ENCODE measurements around the gene SMARCD2. TPM values are rescaled to one million over a fixed set of nuclear protein-coding genes. Genes with fewer than 3 reads are reported as not detected.

SMARCD2 gene
- total RNA-seq, 1 donor from 2014 or later = 80.7 TPM

DNA sequence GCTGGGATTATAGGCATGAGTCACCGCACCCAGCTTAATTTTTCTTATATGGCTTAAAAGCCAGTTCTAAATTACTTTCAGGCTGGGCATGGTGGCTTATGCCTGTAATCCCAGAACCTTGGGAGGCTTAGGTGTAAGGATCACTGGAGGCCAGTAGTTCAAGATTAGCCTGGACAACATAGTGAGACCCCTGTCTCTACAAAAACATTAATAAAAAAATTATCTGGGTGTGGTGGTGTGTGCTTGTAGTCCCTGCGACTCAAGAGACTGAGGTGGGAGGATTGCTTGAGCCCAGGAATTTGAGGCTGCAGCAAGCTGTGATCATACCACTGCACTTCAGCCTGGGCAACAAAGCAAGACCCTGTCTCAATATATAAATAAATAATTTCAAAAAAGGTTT is 10.8 kb upstream of the SMARCD2 start:
- Histone ChIP-seq H4K20me1 (ENCODE audit: low read depth) (no peaks in the 10 kb centered on the region), H3K4me2 (no peak overlapping the region), H3K36me3 (no peaks in the 10 kb centered on the region), H3K27me3 (peaks cover 23% of the 10 kb centered on the region), H3K4me3 (no peak overlapping the region), H3K4me1 (no peaks in the 10 kb centered on the region), H3K9me3 (ENCODE audit: low read depth) (no peaks in the 10 kb centered on the region), H3F3A (ENCODE audit: low read depth) (peaks cover 6% of the 10 kb centered on the region), H3K79me2 (ENCODE audit: low read depth) (no peaks in the 10 kb centered on the region), H3K27ac (no peak overlapping the region), H3K9ac (no peak overlapping the region), H2AFZ (replicated peaks) (no peak overlapping the region)
- H3K36me3 Mint-ChIP-seq = no peaks in the 10 kb centered on the region
- DNase-seq (ENCODE audit: low spot score) = no peak
- peaks cover 6% of the 10 kb centered on the region for H3K4me1 Mint-ChIP-seq
- TF ChIP-seq, protein P1, sequence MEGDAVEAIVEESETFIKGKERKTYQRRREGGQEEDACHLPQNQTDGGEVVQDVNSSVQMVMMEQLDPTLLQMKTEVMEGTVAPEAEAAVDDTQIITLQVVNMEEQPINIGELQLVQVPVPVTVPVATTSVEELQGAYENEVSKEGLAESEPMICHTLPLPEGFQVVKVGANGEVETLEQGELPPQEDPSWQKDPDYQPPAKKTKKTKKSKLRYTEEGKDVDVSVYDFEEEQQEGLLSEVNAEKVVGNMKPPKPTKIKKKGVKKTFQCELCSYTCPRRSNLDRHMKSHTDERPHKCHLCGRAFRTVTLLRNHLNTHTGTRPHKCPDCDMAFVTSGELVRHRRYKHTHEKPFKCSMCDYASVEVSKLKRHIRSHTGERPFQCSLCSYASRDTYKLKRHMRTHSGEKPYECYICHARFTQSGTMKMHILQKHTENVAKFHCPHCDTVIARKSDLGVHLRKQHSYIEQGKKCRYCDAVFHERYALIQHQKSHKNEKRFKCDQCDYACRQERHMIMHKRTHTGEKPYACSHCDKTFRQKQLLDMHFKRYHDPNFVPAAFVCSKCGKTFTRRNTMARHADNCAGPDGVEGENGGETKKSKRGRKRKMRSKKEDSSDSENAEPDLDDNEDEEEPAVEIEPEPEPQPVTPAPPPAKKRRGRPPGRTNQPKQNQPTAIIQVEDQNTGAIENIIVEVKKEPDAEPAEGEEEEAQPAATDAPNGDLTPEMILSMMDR (IDR thresholded peaks at IDR 0.05) = no peak
- TF ChIP-seq EZH2phosphoT487 (IDR thresholded peaks at IDR 0.05) = no peak
- no peak for TF ChIP-seq EZH2 (IDR thresholded peaks at IDR 0.05)
- peaks cover 5% of the 10 kb centered on the region for H3K9me3 Mint-ChIP-seq
- H3K4me3 Mint-ChIP-seq = no peak overlapping the region
- H3K27me3 Mint-ChIP-seq (ENCODE audit: insufficient read depth, low read depth) = peaks cover 17% of the 10 kb centered on the region
- no peak overlapping the region for H3K27ac Mint-ChIP-seq

DNA sequence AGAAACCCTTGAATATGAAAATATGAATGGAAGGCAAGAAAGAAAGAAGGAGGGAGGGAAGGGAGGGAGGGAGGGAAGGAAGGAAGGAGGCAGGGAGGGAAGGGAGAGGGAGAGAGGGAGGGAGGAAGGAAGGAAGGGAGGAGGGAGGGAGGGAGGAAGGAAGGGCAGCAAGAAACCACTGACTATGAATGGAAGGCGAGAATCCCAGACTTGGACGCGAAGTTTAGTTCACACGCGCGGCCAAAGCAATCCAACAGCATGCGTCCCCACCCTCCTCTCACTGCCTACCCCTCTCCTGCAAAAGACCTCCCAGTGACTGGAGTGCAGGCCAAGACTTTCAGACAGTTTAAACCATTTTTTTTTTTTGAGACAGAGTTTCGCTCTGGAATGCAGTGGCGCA is 7.9 kb upstream of the SMARCD2 start:
- H3K4me1 Mint-ChIP-seq = peaks cover 6% of the 10 kb centered on the region

DNA sequence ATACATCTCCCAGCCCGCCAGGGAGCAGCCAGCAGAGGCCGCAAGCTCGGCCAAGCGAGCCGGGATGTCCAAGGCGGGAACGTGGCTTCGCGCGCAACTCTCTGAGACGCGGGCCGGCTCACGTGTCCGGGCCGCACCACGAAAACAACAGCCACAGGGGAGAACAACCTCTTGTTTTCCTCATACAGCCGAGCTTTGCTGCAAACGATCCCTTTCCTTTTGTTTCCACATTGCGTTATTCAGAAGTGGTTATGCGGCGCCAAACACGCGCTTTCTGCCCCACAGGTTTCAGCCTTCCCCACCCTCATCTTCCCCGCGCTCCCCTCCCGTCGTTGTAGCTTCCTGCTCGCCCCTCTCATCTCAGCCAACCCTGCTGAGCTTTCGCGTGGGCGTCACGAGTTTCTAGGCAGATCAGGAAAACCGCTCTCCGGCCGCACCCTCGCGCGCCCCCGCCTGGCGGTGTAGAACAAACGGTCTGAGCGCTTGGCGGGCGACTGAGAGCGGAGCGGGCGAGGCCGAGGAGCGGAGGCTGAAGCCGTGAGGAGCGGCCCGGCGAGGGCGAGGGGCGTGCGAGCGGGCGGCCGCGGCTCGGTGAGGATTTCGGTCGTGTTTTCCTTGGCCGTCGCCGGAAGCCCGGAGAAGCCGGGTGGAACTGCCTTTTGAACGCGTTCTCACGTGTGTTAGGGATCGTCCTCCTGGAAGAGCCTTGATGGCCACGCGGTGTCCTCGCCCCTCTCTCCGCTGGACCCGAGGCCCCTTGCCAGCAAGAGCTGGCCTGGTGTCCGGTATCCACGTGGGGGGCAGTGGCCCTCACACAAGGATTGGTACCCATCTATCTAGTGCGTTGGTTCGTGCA is 6.6 kb upstream of the SMARCD2 start:
- no peaks in the 10 kb centered on the region for H3K4me1 ChIP-seq
- H4K20me1 ChIP-seq (ENCODE audit: low read depth) = no peaks in the 10 kb centered on the region
- Mint-ChIP-seq H3K9me3 (peaks cover 10% of the 10 kb centered on the region), H3K4me3 (peak overlapping the region; percentile 72), H3K27me3 (ENCODE audit: insufficient read depth, low read depth) (peaks cover 12% of the 10 kb centered on the region), H3K4me1 (peaks cover 6% of the 10 kb centered on the region), H3K27ac (peak overlapping the region; percentile 95), H3K36me3 (no peaks in the 10 kb centered on the region)
- H3K36me3 ChIP-seq = no peaks in the 10 kb centered on the region
- peak overlapping the region; percentile 46 for H3K4me2 ChIP-seq
- peaks cover 9% of the 10 kb centered on the region for H3F3A ChIP-seq (ENCODE audit: low read depth)
- peaks cover 61% of the 10 kb centered on the region for H3K27me3 ChIP-seq
- peak; percentile 91 for DNase-seq (ENCODE audit: low spot score)
- no peak overlapping the region for H3K27ac ChIP-seq
- no peak overlapping the region for H3K9ac ChIP-seq
- TF ChIP-seq EZH2phosphoT487 (IDR thresholded peaks at IDR 0.05) = no peak
- TF ChIP-seq, protein P1 (IDR thresholded peaks at IDR 0.05) = peak; percentile 71
- TF ChIP-seq EZH2 (IDR thresholded peaks at IDR 0.05) = no peak
- H3K4me3 ChIP-seq = no peak overlapping the region
- H3K79me2 ChIP-seq (ENCODE audit: low read depth) = no peaks in the 10 kb centered on the region
- H3K9me3 ChIP-seq (ENCODE audit: low read depth) = no peaks in the 10 kb centered on the region
- H2AFZ ChIP-seq (replicated peaks) = peak overlapping the region; percentile 85

More for the DNA sequence above, 7.9 kb upstream of the SMARCD2 start:
- Mint-ChIP-seq H3K27me3 (ENCODE audit: insufficient read depth, low read depth) (peaks cover 12% of the 10 kb centered on the region), H3K36me3 (no peaks in the 10 kb centered on the region), H3K4me3 (no peak overlapping the region), H3K27ac (no peak overlapping the region), H3K9me3 (peaks cover 10% of the 10 kb centered on the region)
- Histone ChIP-seq H3K9me3 (ENCODE audit: low read depth) (no peaks in the 10 kb centered on the region), H3K9ac (no peak overlapping the region), H3K27me3 (peaks cover 52% of the 10 kb centered on the region), H3K4me1 (no peaks in the 10 kb centered on the region), H3K27ac (no peak overlapping the region), H3K4me3 (no peak overlapping the region), H3K36me3 (no peaks in the 10 kb centered on the region), H3K79me2 (ENCODE audit: low read depth) (no peaks in the 10 kb centered on the region), H2AFZ (replicated peaks) (no peak overlapping the region), H3K4me2 (no peak overlapping the region), H4K20me1 (ENCODE audit: low read depth) (no peaks in the 10 kb centered on the region), H3F3A (ENCODE audit: low read depth) (peaks cover 6% of the 10 kb centered on the region)
- no peak for TF ChIP-seq EZH2 (IDR thresholded peaks at IDR 0.05)
- TF ChIP-seq, protein P1 (IDR thresholded peaks at IDR 0.05) = no peak
- no peak for TF ChIP-seq EZH2phosphoT487 (IDR thresholded peaks at IDR 0.05)
- no peak for DNase-seq (ENCODE audit: low spot score)
